Prostate gland (tissue), 2 donors: ENCODE data around the gene LVRN. TPM values are rescaled to one million over a fixed set of nuclear protein-coding genes. Genes with fewer than 3 reads are reported as not detected.

Source experiments
- DNase-seq: peaks from one replicate; pipeline ENCODE4 v3.0.0-alpha.2; 2019; ENCODE audit warnings: low spot score
- H3K27ac ChIP-seq, 2 donors: fragments of 200-600 bp; sonication (generic); 2 replicates each; pipeline ENCODE4 v1.5.1; 2017 to 2019
- H3K27me3 ChIP-seq: fragments of 200-600 bp; sonication (generic); replicated peaks from 2 replicates; pipeline ENCODE4 v1.5.1; 2019; ENCODE audit not compliant: insufficient read depth
- H3K36me3 ChIP-seq, 2 donors: fragments of 200-600 bp; sonication (generic); 1 replicate in 1 of 2; 2 replicates in 1 of 2; pipeline versions ENCODE4 v1.5.1 to v1.8.1; 2017 to 2019
- H3K4me1 ChIP-seq: fragments of 200-600 bp; sonication (generic); replicated peaks from 2 replicates; pipeline ENCODE4 v1.5.1; 2019
- H3K4me3 ChIP-seq, 2 donors: fragments of 200-600 bp; sonication (generic); 2 replicates each; pipeline ENCODE4 v1.5.1; 2017 to 2019
- H3K9me3 ChIP-seq: fragments of 200-600 bp; sonication (generic); 2 replicates; pipeline ENCODE4 v1.5.1; 2017
- POLR2A ChIP-seq: fragments of 450-650 bp; IDR thresholded peaks from one replicate; pipeline ENCODE4 v1.6.1; 2016; ENCODE audit warnings: antibody characterized with exemption, mild to moderate bottlenecking
- POLR2AphosphoS5 ChIP-seq: sonication (generic); formaldehyde crosslinking; IDR thresholded peaks from one replicate; pipeline ENCODE4 v1.6.1; 2017; ENCODE audit warnings: antibody characterized with exemption
- WGBS: methylation state at CpG from one replicate; pipeline ENCODE4 v1.1.5; 2018; 5-methylcytosine and 5-hydroxymethylcytosine counted together
- intact Hi-C: fragments of 100-400 bp; cut with DNase I; formaldehyde crosslinking; loops from one replicate; pipeline ENCODE4 v1.14.2; 2022
- total RNA-seq, 2 donors: library from RNA; depleted of rRNA; stranded (reverse); fragments of >200 nt; gene quantifications; one replicate each; pipeline ENCODE4 v1.1.0, GENCODE V29; 2016
- TF ChIP-seq, protein P1 (sequence below), 4 experiments: fragments of 200-600 bp in 2 of 4; fragments of 450-650 bp in 2 of 4; sonication (generic) in 2 of 4; IDR thresholded peaks; 1 replicate in 3 of 4; 2 replicates in 1 of 4; pipeline ENCODE4 v1.5.1; 2016 to 2019; ENCODE audit warnings: antibody characterized with exemption in 4 of 4, mild to moderate bottlenecking in 2 of 4, moderate library complexity in 2 of 4

LVRN gene
- total RNA-seq, 2 donors from 2014 or later: not detected

DNA sequence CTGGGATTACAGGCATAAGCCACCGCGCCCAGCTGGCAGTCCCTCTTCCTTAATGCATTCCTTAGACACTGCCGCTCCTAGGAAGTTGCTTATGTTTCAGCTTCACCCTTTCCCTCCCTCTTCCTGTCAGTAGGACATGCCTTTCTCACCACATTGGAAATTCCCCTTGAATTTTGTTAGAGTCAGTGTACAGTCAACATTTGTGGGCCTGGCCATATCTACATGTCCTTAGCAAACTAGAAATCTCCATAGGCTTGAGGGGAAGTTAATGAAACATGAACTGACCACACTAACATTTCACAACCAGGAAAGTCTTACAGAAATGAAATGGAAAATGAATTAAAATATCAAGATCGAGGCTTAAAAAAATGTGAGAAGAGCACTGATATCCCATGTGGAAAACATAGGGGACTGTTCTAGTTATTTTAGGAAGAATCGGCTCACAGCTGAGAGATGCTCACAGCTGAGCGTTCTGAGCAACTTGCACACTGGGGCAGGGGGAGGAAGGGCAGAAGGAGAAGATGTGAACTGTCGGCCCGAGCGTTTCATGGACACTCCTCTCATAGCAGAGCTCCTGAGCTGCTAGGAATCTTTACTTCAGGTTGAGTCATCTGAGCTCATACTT is 21.1 kb upstream of the LVRN start:
- intact Hi-C loops: no loop called here
- H3K36me3 ChIP-seq: no peaks in the 10 kb centered on the region
- H3K4me3 ChIP-seq: no peak overlapping the region
- no peak overlapping the region for H3K27ac ChIP-seq
- 90% methylated on average over 9 of the region's 9 CpGs for WGBS
- H3K4me1 ChIP-seq: no peaks in the 10 kb centered on the region
- no peaks in the 10 kb centered on the region for H3K27me3 ChIP-seq
- no peaks in the 10 kb centered on the region for H3K9me3 ChIP-seq
- TF ChIP-seq, protein P1, sequence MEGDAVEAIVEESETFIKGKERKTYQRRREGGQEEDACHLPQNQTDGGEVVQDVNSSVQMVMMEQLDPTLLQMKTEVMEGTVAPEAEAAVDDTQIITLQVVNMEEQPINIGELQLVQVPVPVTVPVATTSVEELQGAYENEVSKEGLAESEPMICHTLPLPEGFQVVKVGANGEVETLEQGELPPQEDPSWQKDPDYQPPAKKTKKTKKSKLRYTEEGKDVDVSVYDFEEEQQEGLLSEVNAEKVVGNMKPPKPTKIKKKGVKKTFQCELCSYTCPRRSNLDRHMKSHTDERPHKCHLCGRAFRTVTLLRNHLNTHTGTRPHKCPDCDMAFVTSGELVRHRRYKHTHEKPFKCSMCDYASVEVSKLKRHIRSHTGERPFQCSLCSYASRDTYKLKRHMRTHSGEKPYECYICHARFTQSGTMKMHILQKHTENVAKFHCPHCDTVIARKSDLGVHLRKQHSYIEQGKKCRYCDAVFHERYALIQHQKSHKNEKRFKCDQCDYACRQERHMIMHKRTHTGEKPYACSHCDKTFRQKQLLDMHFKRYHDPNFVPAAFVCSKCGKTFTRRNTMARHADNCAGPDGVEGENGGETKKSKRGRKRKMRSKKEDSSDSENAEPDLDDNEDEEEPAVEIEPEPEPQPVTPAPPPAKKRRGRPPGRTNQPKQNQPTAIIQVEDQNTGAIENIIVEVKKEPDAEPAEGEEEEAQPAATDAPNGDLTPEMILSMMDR (IDR thresholded peaks at IDR 0.05): no peak
- TF ChIP-seq POLR2A (no peak), POLR2AphosphoS5 (no peak)
- DNase-seq: no peak

- TF ChIP-seq POLR2A: no peak
- TF ChIP-seq, protein P1 (IDR thresholded peaks at IDR 0.05): no peak
- no peak for TF ChIP-seq POLR2AphosphoS5
- Histone ChIP-seq H3K27me3 (no peaks in the 10 kb centered on the region), H3K27ac (no peak overlapping the region), H3K9me3 (no peaks in the 10 kb centered on the region), H3K4me1 (no peaks in the 10 kb centered on the region), H3K4me3 (no peak overlapping the region), H3K36me3 (no peaks in the 10 kb centered on the region)
- 81% methylated on average over 3 of the region's 3 CpGs for WGBS
- intact Hi-C loops: no loop called here
- no peak for DNase-seq
Observed at GRCh38 chr5:115944501-115944900, 17.8 kb upstream of the LVRN start.

GRCh38 chr5:115946655-115947054 is 15.6 kb upstream of the LVRN start:
- WGBS: 96% methylated on average over 2 of the region's 2 CpGs
- TF ChIP-seq POLR2A: no peak

GRCh38 chr5:115947260-115947659 is 15.0 kb upstream of the LVRN start:
- no peaks in the 10 kb centered on the region for H3K27me3 ChIP-seq
- H3K27ac ChIP-seq: no peak overlapping the region
- no peak overlapping the region for H3K4me3 ChIP-seq
- no peak for DNase-seq
- TF ChIP-seq, protein P1 (IDR thresholded peaks at IDR 0.05): no peak
- no peak for TF ChIP-seq POLR2AphosphoS5
- TF ChIP-seq POLR2A: no peak
- no peaks in the 10 kb centered on the region for H3K4me1 ChIP-seq
- no peaks in the 10 kb centered on the region for H3K9me3 ChIP-seq
- intact Hi-C loops: no loop called here
- WGBS: 66% methylated on average over 2 of the region's 2 CpGs
- H3K36me3 ChIP-seq: no peaks in the 10 kb centered on the region

More at GRCh38 chr5:115946655-115947054, 15.6 kb upstream of the LVRN start:
- intact Hi-C loops: no loop called here
- no peak for DNase-seq
- Histone ChIP-seq H3K9me3 (no peaks in the 10 kb centered on the region), H3K36me3 (no peaks in the 10 kb centered on the region), H3K4me3 (no peak overlapping the region), H3K4me1 (no peaks in the 10 kb centered on the region), H3K27ac (no peak overlapping the region), H3K27me3 (no peaks in the 10 kb centered on the region)

DNA sequence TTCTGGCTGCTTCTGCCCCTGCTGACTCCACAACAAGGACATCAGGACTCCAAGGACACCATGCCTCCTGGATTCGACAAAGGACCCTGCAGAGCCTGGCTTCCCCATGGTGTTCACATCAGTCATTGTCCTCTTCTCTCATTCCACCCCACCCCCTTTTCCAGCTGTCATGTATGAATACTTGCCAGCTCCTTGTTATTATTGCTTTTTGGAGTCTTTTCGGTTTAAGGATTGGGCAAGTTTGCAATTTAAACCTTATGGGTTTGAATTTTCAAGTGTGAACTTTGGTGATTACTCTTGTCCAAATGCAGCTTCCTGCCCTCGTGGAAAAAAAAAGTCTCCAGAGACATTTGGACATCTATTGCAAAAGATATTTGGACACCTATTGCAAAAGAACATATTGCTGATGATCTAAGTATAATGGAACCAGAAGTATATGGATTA is 14.2 kb upstream of the LVRN start:
- no peaks in the 10 kb centered on the region for H3K36me3 ChIP-seq
- TF ChIP-seq POLR2A (no peak), POLR2AphosphoS5 (no peak)
- TF ChIP-seq, protein P1 (IDR thresholded peaks at IDR 0.05): no peak
- intact Hi-C loops: no loop called here
- 70% methylated on average over 3 of the region's 3 CpGs for WGBS
- H3K4me3 ChIP-seq: no peak overlapping the region
- H3K9me3 ChIP-seq: no peaks in the 10 kb centered on the region
- no peak for DNase-seq
- H3K27me3 ChIP-seq: no peaks in the 10 kb centered on the region
- no peak overlapping the region for H3K27ac ChIP-seq
- H3K4me1 ChIP-seq: no peaks in the 10 kb centered on the region
